Tibial nerve (tissue), 4 donors: ENCODE data around the gene GTF2H4. TPM values are rescaled to one million over a fixed set of nuclear protein-coding genes. Genes with fewer than 3 reads are reported as not detected.

Experiments used
- DNase-seq, 2 donors: peaks; one replicate each; pipeline ENCODE4 v3.0.0-alpha.2; 2019; ENCODE audit warnings: low spot score in 2 of 2
- H3K27ac ChIP-seq, 4 donors: fragments of 200-600 bp; sonication (generic) in 3 of 4; one replicate each; pipeline ENCODE4 v1.5.1; 2017 to 2019; ENCODE audit warnings: mild to moderate bottlenecking in 1 of 4
- H3K27me3 ChIP-seq, 2 donors: fragments of 200-600 bp; sonication (generic) in 1 of 2; one replicate each; pipeline versions ENCODE4 v1.5.1 to v1.6.0; 2017 to 2019
- H3K36me3 ChIP-seq, 3 donors: fragments of 200-600 bp; sonication (generic); one replicate each; pipeline ENCODE4 v1.5.1; 2018 to 2019
- H3K4me1 ChIP-seq, 4 donors: fragments of 200-600 bp; sonication (generic) in 3 of 4; one replicate each; pipeline ENCODE4 v1.5.1; 2017 to 2019
- H3K4me3 ChIP-seq, 4 donors: fragments of 200-600 bp; sonication (generic) in 3 of 4; one replicate each; pipeline ENCODE4 v1.5.1; 2017 to 2019; ENCODE audit warnings: mild to moderate bottlenecking in 1 of 4, moderate library complexity in 1 of 4
- H3K9me3 ChIP-seq, 4 donors: fragments of 200-600 bp; sonication (generic) in 3 of 4; one replicate each; pipeline ENCODE4 v1.5.1; 2017 to 2019
- CTCF ChIP-seq, 5 experiments: fragments of 200-600 bp in 3 of 5; fragments of 450-650 bp in 2 of 5; sonication (generic) in 3 of 5; IDR thresholded peaks; one replicate each; pipeline ENCODE4 v1.5.1; 2016 to 2019; ENCODE audit warnings: antibody characterized with exemption in 5 of 5, mild to moderate bottlenecking in 3 of 5, moderate library complexity in 2 of 5
- EP300 ChIP-seq, 2 donors: sonication (generic); formaldehyde crosslinking; IDR thresholded peaks; one replicate each; pipeline ENCODE4 v1.6.1; 2017; ENCODE audit warnings: antibody characterized with exemption in 2 of 2, mild to moderate bottlenecking in 1 of 2
- POLR2A ChIP-seq, 2 donors: fragments of 450-650 bp; IDR thresholded peaks; one replicate each; pipeline ENCODE4 v1.6.1; 2017; ENCODE audit warnings: antibody characterized with exemption in 2 of 2, mild to moderate bottlenecking in 2 of 2, moderate library complexity in 2 of 2
- WGBS, 2 donors: methylation state at CpG; one replicate each; pipeline ENCODE4 v1.1.5; 2018; 5-methylcytosine and 5-hydroxymethylcytosine counted together
- total RNA-seq, 4 donors: library from RNA; depleted of rRNA; stranded (reverse); fragments of >200 nt; gene quantifications; one replicate each; pipeline ENCODE4 v1.1.0, GENCODE V29; 2016

Gene GTF2H4
- total RNA-seq, 4 donors from 2014 or later: 2.2 to 25.2 (median 10.1) TPM

- H3K27ac ChIP-seq: peak overlapping the region; percentile 41 to 64 (median 48)
- DNase-seq: no peak
- peaks cover 0 to 46% (median 28%) of the 10 kb centered on the region in 4 donors for H3K4me1 ChIP-seq
- peaks cover 0 to 63% (median 3%) of the 10 kb centered on the region in 3 donors for H3K36me3 ChIP-seq
- no peaks in the 10 kb centered on the region for H3K27me3 ChIP-seq
- no peaks in the 10 kb centered on the region for H3K9me3 ChIP-seq
- no peak overlapping the region for H3K4me3 ChIP-seq
- no peak for TF ChIP-seq POLR2A (IDR thresholded peaks at IDR 0.05)
- no peak for TF ChIP-seq CTCF (IDR thresholded peaks at IDR 0.05)
- TF ChIP-seq EP300 (IDR thresholded peaks at IDR 0.05): no peak
- 77 to 78% methylated on average over 8 to 12 of the region's 12 CpGs for WGBS, 2 donors
Observed at GRCh38 chr6:30890646-30891449, 17.2 kb upstream of the GTF2H4 start.

- 85 to 88% methylated on average over 4 of the region's 4 CpGs for WGBS, 2 donors
- no peaks in the 10 kb centered on the region for H3K9me3 ChIP-seq
- H3K36me3 ChIP-seq: peaks cover 0 to 68% (median 3%) of the 10 kb centered on the region in 3 donors
- TF ChIP-seq POLR2A (IDR thresholded peaks at IDR 0.05) (no peak), CTCF (IDR thresholded peaks at IDR 0.05) (no peak), EP300 (IDR thresholded peaks at IDR 0.05) (no peak)
- no peaks in the 10 kb centered on the region for H3K27me3 ChIP-seq
- no peak overlapping the region for H3K4me3 ChIP-seq
- peak overlapping the region in 1 of 4 donors; percentile 52 for H3K27ac ChIP-seq
- H3K4me1 ChIP-seq: peaks cover 0 to 41% (median 24%) of the 10 kb centered on the region in 4 donors
- DNase-seq: no peak
Observed at GRCh38 chr6:30891450-30891723, 16.6 kb upstream of the GTF2H4 start.

- Histone ChIP-seq H3K36me3 (peaks cover 0 to 74% (median 3%) of the 10 kb centered on the region in 3 donors), H3K27me3 (no peaks in the 10 kb centered on the region), H3K9me3 (no peaks in the 10 kb centered on the region), H3K4me1 (peaks cover 0 to 35% (median 18%) of the 10 kb centered on the region in 4 donors), H3K27ac (no peak overlapping the region), H3K4me3 (no peak overlapping the region)
- 82 to 88% methylated on average over 15 to 21 of the region's 21 CpGs for WGBS, 2 donors
- no peak for DNase-seq
- TF ChIP-seq POLR2A (IDR thresholded peaks at IDR 0.05): no peak
- no peak for TF ChIP-seq CTCF (IDR thresholded peaks at IDR 0.05)
- TF ChIP-seq EP300 (IDR thresholded peaks at IDR 0.05): no peak
Observed at GRCh38 chr6:30891816-30892538, 16.0 kb upstream of the GTF2H4 start.

- peaks cover 0 to 85% (median 8%) of the 10 kb centered on the region in 3 donors for H3K36me3 ChIP-seq
- DNase-seq: no peak
Observed at GRCh38 chr6:30893001-30893591, 14.9 kb upstream of the GTF2H4 start.

More at GRCh38 chr6:30893001-30893591, 14.9 kb upstream of the GTF2H4 start:
- no peaks in the 10 kb centered on the region for H3K27me3 ChIP-seq
- peaks cover 0 to 30% (median 11%) of the 10 kb centered on the region in 4 donors for H3K4me1 ChIP-seq
- H3K27ac ChIP-seq: no peak overlapping the region
- no peak for TF ChIP-seq EP300 (IDR thresholded peaks at IDR 0.05)
- TF ChIP-seq CTCF (IDR thresholded peaks at IDR 0.05): no peak
- no peak for TF ChIP-seq POLR2A (IDR thresholded peaks at IDR 0.05)
- 74 to 78% methylated on average over 8 to 16 of the region's 16 CpGs for WGBS, 2 donors
- no peaks in the 10 kb centered on the region for H3K9me3 ChIP-seq
- no peak overlapping the region for H3K4me3 ChIP-seq
